Right atrium auricular region (tissue), 2 donors: Measurements from ENCODE around the gene INTS11. TPM values are rescaled to one million over a fixed set of nuclear protein-coding genes. Genes with fewer than 3 reads are reported as not detected.

Source experiments
- DNase-seq: peaks from one replicate; pipeline ENCODE4 v3.0.0-alpha.2; 2019; ENCODE audit warnings: low spot score
- H3K27ac ChIP-seq, 2 donors: fragments of 200-600 bp; sonication (generic); 1 replicate in 1 of 2; 2 replicates in 1 of 2; pipeline ENCODE4 v1.5.1; 2016 to 2019
- H3K27me3 ChIP-seq, 2 donors: fragments of 200-600 bp; sonication (generic); one replicate each; pipeline versions ENCODE4 v1.5.1 to v1.6.0; 2017 to 2019
- H3K36me3 ChIP-seq: fragments of 200-600 bp; sonication (generic); one replicate; pipeline ENCODE4 v1.5.1; 2016
- H3K4me1 ChIP-seq, 2 donors: fragments of 200-600 bp; sonication (generic); one replicate each; pipeline versions ENCODE4 v1.5.1 to v1.6.0; 2017 to 2019
- H3K4me3 ChIP-seq, 2 donors: fragments of 200-600 bp; sonication (generic); 1 replicate in 1 of 2; 2 replicates in 1 of 2; pipeline ENCODE4 v1.5.1; 2017 to 2019; ENCODE audit warnings: mild to moderate bottlenecking in 1 of 2, moderate library complexity in 1 of 2
- H3K9me3 ChIP-seq, 2 donors: fragments of 200-600 bp; sonication (generic); one replicate each; pipeline ENCODE4 v1.5.1; 2019
- total RNA-seq, 2 donors: library from RNA; depleted of rRNA; stranded (reverse); fragments of >200 nt; gene quantifications; one replicate each; pipeline ENCODE4 v1.1.0, GENCODE V29; 2016
- TF ChIP-seq, protein P1 (sequence below), 2 donors: fragments of 200-600 bp; sonication (generic); IDR thresholded peaks; one replicate each; pipeline ENCODE4 v1.5.1; 2019; ENCODE audit warnings: antibody characterized with exemption in 2 of 2

INTS11 gene
- total RNA-seq, 2 donors from 2014 or later = 59.6 to 65.2 TPM

- peaks cover 0 to 32% of the 10 kb centered on the region in 2 donors for H3K4me1 ChIP-seq
These were observed 48.6 kb downstream of the INTS11 start for GRCh38 chr1:1275836-1276235.

GRCh38 chr1:1274931-1275431, 49.5 kb downstream of the INTS11 start:
- H3K36me3 ChIP-seq = no peaks in the 10 kb centered on the region
- no peaks in the 10 kb centered on the region for H3K9me3 ChIP-seq
- DNase-seq = no peak
- H3K4me3 ChIP-seq = peak overlapping the region in 1 of 2 donors; percentile 95
- peak overlapping the region in 1 of 2 donors; percentile 89 for H3K27ac ChIP-seq
- H3K27me3 ChIP-seq = no peaks in the 10 kb centered on the region
- TF ChIP-seq, protein P1, sequence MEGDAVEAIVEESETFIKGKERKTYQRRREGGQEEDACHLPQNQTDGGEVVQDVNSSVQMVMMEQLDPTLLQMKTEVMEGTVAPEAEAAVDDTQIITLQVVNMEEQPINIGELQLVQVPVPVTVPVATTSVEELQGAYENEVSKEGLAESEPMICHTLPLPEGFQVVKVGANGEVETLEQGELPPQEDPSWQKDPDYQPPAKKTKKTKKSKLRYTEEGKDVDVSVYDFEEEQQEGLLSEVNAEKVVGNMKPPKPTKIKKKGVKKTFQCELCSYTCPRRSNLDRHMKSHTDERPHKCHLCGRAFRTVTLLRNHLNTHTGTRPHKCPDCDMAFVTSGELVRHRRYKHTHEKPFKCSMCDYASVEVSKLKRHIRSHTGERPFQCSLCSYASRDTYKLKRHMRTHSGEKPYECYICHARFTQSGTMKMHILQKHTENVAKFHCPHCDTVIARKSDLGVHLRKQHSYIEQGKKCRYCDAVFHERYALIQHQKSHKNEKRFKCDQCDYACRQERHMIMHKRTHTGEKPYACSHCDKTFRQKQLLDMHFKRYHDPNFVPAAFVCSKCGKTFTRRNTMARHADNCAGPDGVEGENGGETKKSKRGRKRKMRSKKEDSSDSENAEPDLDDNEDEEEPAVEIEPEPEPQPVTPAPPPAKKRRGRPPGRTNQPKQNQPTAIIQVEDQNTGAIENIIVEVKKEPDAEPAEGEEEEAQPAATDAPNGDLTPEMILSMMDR (IDR thresholded peaks at IDR 0.05) = no peak
- H3K4me1 ChIP-seq = peaks cover 0 to 41% of the 10 kb centered on the region in 2 donors

More at GRCh38 chr1:1275836-1276235, 48.6 kb downstream of the INTS11 start:
- H3K27ac ChIP-seq = no peak overlapping the region
- no peak for DNase-seq
- no peak overlapping the region for H3K4me3 ChIP-seq
- TF ChIP-seq, protein P1 (IDR thresholded peaks at IDR 0.05) = no peak
- H3K9me3 ChIP-seq = no peaks in the 10 kb centered on the region
- H3K36me3 ChIP-seq = no peaks in the 10 kb centered on the region
- no peaks in the 10 kb centered on the region for H3K27me3 ChIP-seq

- Histone ChIP-seq H3K4me1 (peaks cover 0 to 47% of the 10 kb centered on the region in 2 donors), H3K36me3 (no peaks in the 10 kb centered on the region), H3K27ac (peak overlapping the region; percentile 84 to 89), H3K27me3 (no peaks in the 10 kb centered on the region), H3K9me3 (no peaks in the 10 kb centered on the region), H3K4me3 (peak overlapping the region; percentile 95 to 96)
- TF ChIP-seq, protein P1 (IDR thresholded peaks at IDR 0.05) = no peak
- no peak for DNase-seq
These were observed 50.0 kb downstream of the INTS11 start for GRCh38 chr1:1274299-1274930.

- Histone ChIP-seq H3K4me1 (peaks cover 0 to 49% of the 10 kb centered on the region in 2 donors), H3K9me3 (no peaks in the 10 kb centered on the region), H3K36me3 (no peaks in the 10 kb centered on the region), H3K27ac (peak within 1 kb of the TSS; percentile 84 to 89), H3K4me3 (peak within 1 kb of the TSS; percentile 95 to 96), H3K27me3 (no peaks in the 10 kb centered on the region)
- TF ChIP-seq, protein P1 (IDR thresholded peaks at IDR 0.05) = peak in 1 of 2 donors; percentile 33
- peak; percentile 90 for DNase-seq
These were observed 50.8 kb downstream of the INTS11 start, which contains the start of gene UBE2J2 for GRCh38 chr1:1273512-1274298. TSS of gene UBE2J2 (minus strand) at chr1:1273854. CDS start at chr1:1267992, 5,862 bp downstream.

DNA sequence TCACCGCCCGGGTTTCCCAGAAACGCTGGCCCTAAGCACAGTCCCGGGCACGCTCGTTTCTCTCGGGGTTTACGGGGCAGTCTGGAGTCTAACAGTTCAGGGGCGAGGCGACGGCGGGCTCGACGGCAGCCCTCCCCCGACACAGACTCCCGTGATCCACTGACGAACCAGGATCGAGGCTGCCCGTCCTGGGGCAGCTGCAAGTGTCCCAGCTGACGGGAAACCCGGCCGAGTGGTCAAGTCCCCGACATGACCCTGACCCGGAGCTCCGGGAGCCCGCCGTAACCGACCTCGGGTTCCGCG, 51.3 kb downstream of the INTS11 start:
- H3K27ac ChIP-seq = peak overlapping the region; percentile 84 to 89
- no peak for DNase-seq
- H3K4me1 ChIP-seq = peaks cover 0 to 49% of the 10 kb centered on the region in 2 donors
- peaks cover under 1% of the 10 kb centered on the region for H3K36me3 ChIP-seq
- peak overlapping the region; percentile 95 to 96 for H3K4me3 ChIP-seq
- TF ChIP-seq, protein P1 (IDR thresholded peaks at IDR 0.05) = no peak
- H3K27me3 ChIP-seq = no peaks in the 10 kb centered on the region
- no peaks in the 10 kb centered on the region for H3K9me3 ChIP-seq
